Neural progenitor cell (in vitro differentiated cells): ENCODE data around the gene MAP7D1. TPM values are rescaled to one million over a fixed set of nuclear protein-coding genes. Genes with fewer than 3 reads are reported as not detected.
A peak's percentile ranks its signal among the peaks of the same experiment; 100 is the strongest.

Experiments used
- DNase-seq: peaks from one replicate; pipeline ENCODE4 v3.0.0-alpha.2; 2016; ENCODE audit warnings: low spot score
- H2AFZ ChIP-seq: fragments of 200-600 bp; sonication (generic); replicated peaks from 2 replicates; pipeline ENCODE4 v1.6.1; 2016; ENCODE audit warnings: antibody characterized with exemption
- H3F3A ChIP-seq: fragments of 200-600 bp; sonication (generic); 2 replicates; pipeline ENCODE4 v1.6.1; 2016; ENCODE audit warnings: antibody characterized with exemption, low read depth
- H3K27ac ChIP-seq: fragments of 200-600 bp; sonication (generic); 2 replicates; pipeline ENCODE4 v1.5.1; 2016; ENCODE audit warnings: mild to moderate bottlenecking
- H3K27me3 ChIP-seq: fragments of 200-600 bp; sonication (generic); 2 replicates; pipeline ENCODE4 v1.6.1; 2016; ENCODE audit warnings: mild to moderate bottlenecking, moderate library complexity
- H3K36me3 ChIP-seq: fragments of 200-600 bp; sonication (generic); 2 replicates; pipeline ENCODE4 v1.5.1; 2016
- H3K4me1 ChIP-seq: fragments of 200-600 bp; sonication (generic); 2 replicates; pipeline ENCODE4 v1.6.1; 2016; ENCODE audit warnings: mixed run types
- H3K4me2 ChIP-seq: fragments of 200-600 bp; sonication (generic); 2 replicates; pipeline ENCODE4 v1.6.1; 2016
- H3K4me3 ChIP-seq: fragments of 200-600 bp; sonication (generic); 2 replicates; pipeline ENCODE4 v1.5.1; 2016
- H3K79me2 ChIP-seq: fragments of 200-600 bp; sonication (generic); 2 replicates; pipeline ENCODE4 v1.6.1; 2016; ENCODE audit warnings: low read depth
- H3K9ac ChIP-seq: fragments of 200-600 bp; sonication (generic); 2 replicates; pipeline ENCODE4 v1.6.1; 2016
- H3K9me3 ChIP-seq: fragments of 200-600 bp; sonication (generic); 2 replicates; pipeline ENCODE4 v1.5.1; 2016; ENCODE audit warnings: low read depth
- H4K20me1 ChIP-seq: fragments of 200-600 bp; sonication (generic); 2 replicates; pipeline ENCODE4 v1.6.1; 2016; ENCODE audit warnings: low read depth
- H3K27ac Mint-ChIP-seq: 3 replicates; pipeline ENCODE4 v1.8.0; 2021; ENCODE audit warnings: mixed read lengths
- H3K27me3 Mint-ChIP-seq: 2 replicates; pipeline ENCODE4 v1.8.0; 2022; ENCODE audit warnings: low read depth, mild to moderate bottlenecking, inconsistent platforms, moderate library complexity, mixed read lengths; ENCODE audit not compliant: insufficient read depth
- H3K36me3 Mint-ChIP-seq: 3 replicates; pipeline ENCODE4 v1.8.0; 2021; ENCODE audit warnings: mixed read lengths
- H3K4me1 Mint-ChIP-seq: 3 replicates; pipeline ENCODE4 v1.8.0; 2021; ENCODE audit warnings: mixed read lengths
- H3K4me3 Mint-ChIP-seq: 3 replicates; pipeline ENCODE4 v1.8.0; 2021; ENCODE audit warnings: mild to moderate bottlenecking, moderate library complexity, mixed read lengths
- H3K9me3 Mint-ChIP-seq: 3 replicates; pipeline ENCODE4 v1.8.0; 2020; ENCODE audit warnings: mixed read lengths
- EZH2 ChIP-seq: fragments of 200-600 bp; sonication (generic); IDR thresholded peaks from 2 replicates; pipeline ENCODE4 v1.6.1; 2017; ENCODE audit warnings: antibody characterized with exemption, mild to moderate bottlenecking, moderate library complexity
- EZH2phosphoT487 ChIP-seq: fragments of 200-600 bp; sonication (generic); IDR thresholded peaks from 2 replicates; pipeline ENCODE4 v1.6.1; 2017; ENCODE audit warnings: antibody characterized with exemption
- total RNA-seq: library from RNA; depleted of rRNA; stranded (reverse); fragments of >200 nt; gene quantifications from 2 replicates; pipeline ENCODE4 v1.2.3, GENCODE V29; 2015; ENCODE audit warnings: low replicate concordance
- TF ChIP-seq, protein P1 (sequence below): fragments of 200-600 bp; sonication (generic); IDR thresholded peaks from 2 replicates; pipeline ENCODE4 v1.5.1; 2017; ENCODE audit warnings: antibody characterized with exemption, mild to moderate bottlenecking

MAP7D1 gene
- total RNA-seq, 1 donor from 2014 or later, result 35.0 TPM

GRCh38 chr1:36154335-36154734 lies 1.6 kb upstream of the MAP7D1 start:
- Mint-ChIP-seq H3K4me1 (peaks cover 67% of the 10 kb centered on the region), H3K9me3 (no peaks in the 10 kb centered on the region), H3K27ac (peak overlapping the region; percentile 85), H3K4me3 (peak overlapping the region; percentile 90), H3K27me3 (peaks cover 9% of the 10 kb centered on the region), H3K36me3 (peaks cover 13% of the 10 kb centered on the region)
- H4K20me1 ChIP-seq, result peaks cover 24% of the 10 kb centered on the region
- peaks cover 66% of the 10 kb centered on the region for H3F3A ChIP-seq
- peak overlapping the region; percentile 49 for H3K27ac ChIP-seq
- no peak for DNase-seq
- H2AFZ ChIP-seq, result no peak overlapping the region
- H3K79me2 ChIP-seq, result peaks cover 27% of the 10 kb centered on the region
- peaks cover 43% of the 10 kb centered on the region for H3K4me1 ChIP-seq
- no peaks in the 10 kb centered on the region for H3K36me3 ChIP-seq
- peak overlapping the region; percentile 99 for H3K4me3 ChIP-seq
- peaks cover 15% of the 10 kb centered on the region for H3K27me3 ChIP-seq
- TF ChIP-seq EZH2phosphoT487, result no peak
- TF ChIP-seq, protein P1, sequence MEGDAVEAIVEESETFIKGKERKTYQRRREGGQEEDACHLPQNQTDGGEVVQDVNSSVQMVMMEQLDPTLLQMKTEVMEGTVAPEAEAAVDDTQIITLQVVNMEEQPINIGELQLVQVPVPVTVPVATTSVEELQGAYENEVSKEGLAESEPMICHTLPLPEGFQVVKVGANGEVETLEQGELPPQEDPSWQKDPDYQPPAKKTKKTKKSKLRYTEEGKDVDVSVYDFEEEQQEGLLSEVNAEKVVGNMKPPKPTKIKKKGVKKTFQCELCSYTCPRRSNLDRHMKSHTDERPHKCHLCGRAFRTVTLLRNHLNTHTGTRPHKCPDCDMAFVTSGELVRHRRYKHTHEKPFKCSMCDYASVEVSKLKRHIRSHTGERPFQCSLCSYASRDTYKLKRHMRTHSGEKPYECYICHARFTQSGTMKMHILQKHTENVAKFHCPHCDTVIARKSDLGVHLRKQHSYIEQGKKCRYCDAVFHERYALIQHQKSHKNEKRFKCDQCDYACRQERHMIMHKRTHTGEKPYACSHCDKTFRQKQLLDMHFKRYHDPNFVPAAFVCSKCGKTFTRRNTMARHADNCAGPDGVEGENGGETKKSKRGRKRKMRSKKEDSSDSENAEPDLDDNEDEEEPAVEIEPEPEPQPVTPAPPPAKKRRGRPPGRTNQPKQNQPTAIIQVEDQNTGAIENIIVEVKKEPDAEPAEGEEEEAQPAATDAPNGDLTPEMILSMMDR, result no peak
- TF ChIP-seq EZH2, result no peak
- H3K9me3 ChIP-seq, result no peaks in the 10 kb centered on the region
- H3K9ac ChIP-seq, result no peak overlapping the region
- peak overlapping the region; percentile 93 for H3K4me2 ChIP-seq

GRCh38 chr1:36154765-36155407 lies 1.1 kb upstream of the MAP7D1 start:
- Mint-ChIP-seq H3K27ac (peak overlapping the region; percentile 85), H3K9me3 (no peaks in the 10 kb centered on the region), H3K27me3 (peaks cover 6% of the 10 kb centered on the region), H3K4me3 (peak overlapping the region; percentile 90), H3K4me1 (peaks cover 67% of the 10 kb centered on the region), H3K36me3 (peaks cover 15% of the 10 kb centered on the region)
- no peak overlapping the region for H3K9ac ChIP-seq
- peak overlapping the region; percentile 99 for H3K4me3 ChIP-seq
- peak overlapping the region; percentile 93 for H3K4me2 ChIP-seq
- H3K36me3 ChIP-seq, result no peaks in the 10 kb centered on the region
- DNase-seq, result peak; percentile 93
- TF ChIP-seq, protein P1, result no peak
- no peak for TF ChIP-seq EZH2
- peak; percentile 28 for TF ChIP-seq EZH2phosphoT487
- peaks cover 41% of the 10 kb centered on the region for H3K4me1 ChIP-seq
- peaks cover 32% of the 10 kb centered on the region for H3K79me2 ChIP-seq
- no peak overlapping the region for H2AFZ ChIP-seq
- peaks cover 30% of the 10 kb centered on the region for H4K20me1 ChIP-seq
- no peaks in the 10 kb centered on the region for H3K9me3 ChIP-seq
- peaks cover 69% of the 10 kb centered on the region for H3F3A ChIP-seq
- H3K27ac ChIP-seq, result peak overlapping the region; percentile 95
- H3K27me3 ChIP-seq, result peaks cover 15% of the 10 kb centered on the region

GRCh38 chr1:36156329-36157114 lies 562 bp downstream of the MAP7D1 start:
- peaks cover 46% of the 10 kb centered on the region for H4K20me1 ChIP-seq
- H3K4me1 Mint-ChIP-seq, result peaks cover 66% of the 10 kb centered on the region

More at GRCh38 chr1:36156329-36157114, 562 bp downstream of the MAP7D1 start:
- peak overlapping the region; percentile 63 for H3K9ac ChIP-seq
- peak overlapping the region; percentile 15 for H2AFZ ChIP-seq
- no peaks in the 10 kb centered on the region for H3K9me3 ChIP-seq
- no peaks in the 10 kb centered on the region for H3K9me3 Mint-ChIP-seq
- H3K4me1 ChIP-seq, result peaks cover 36% of the 10 kb centered on the region
- peaks cover 49% of the 10 kb centered on the region for H3K79me2 ChIP-seq
- peak overlapping the region; percentile 72 for H3K27ac Mint-ChIP-seq
- peak overlapping the region; percentile 95 for H3K27ac ChIP-seq
- H3K27me3 Mint-ChIP-seq, result peaks cover 3% of the 10 kb centered on the region
- DNase-seq, result peak; percentile 95
- no peak for TF ChIP-seq EZH2
- H3K36me3 ChIP-seq, result no peaks in the 10 kb centered on the region
- H3K36me3 Mint-ChIP-seq, result peaks cover 16% of the 10 kb centered on the region
- H3F3A ChIP-seq, result peaks cover 69% of the 10 kb centered on the region
- H3K4me3 Mint-ChIP-seq, result peak overlapping the region; percentile 94
- H3K27me3 ChIP-seq, result peaks cover 15% of the 10 kb centered on the region
- H3K4me2 ChIP-seq, result peak overlapping the region; percentile 89
- peak overlapping the region; percentile 99 for H3K4me3 ChIP-seq
